ENCODE measurements around the gene NBPF12. TPM values are rescaled to one million over a fixed set of nuclear protein-coding genes. Genes with fewer than 3 reads are reported as not detected.
"Not testable (repeated sequence)": the region's sequence is repeated elsewhere in the genome, so short reads cannot be mapped to it uniquely, and the experiment has no call there.

The NBPF12 gene
- total and polyA plus RNA-seq, 5 donors from 2014 or later: 1.7 to 25.7 (median 2.0) TPM

- H3K4me1 ChIP-seq (ENCODE audit: control insufficient read depth, insufficient read depth, low read length, poor library complexity, severe bottlenecking); H3K9me3 Mint-ChIP-seq; H3K27me3 ChIP-seq (ENCODE audit: control insufficient read depth, insufficient read depth, low read length); ATAC-seq (ENCODE audit: low read depth in 2 of 2); H3K27ac ChIP-seq (ENCODE audit: insufficient read depth, low read length, poor library complexity, severe bottlenecking); DNase-seq; H3K36me3 ChIP-seq (ENCODE audit: control insufficient read depth, insufficient read depth, low read length); H3K27me3 Mint-ChIP-seq; H3K27ac Mint-ChIP-seq; H3K4me3 ChIP-seq (ENCODE audit: low read depth, low read length); H3K4me3 Mint-ChIP-seq; H3K9me3 ChIP-seq (ENCODE audit: control insufficient read depth in 2 of 2, low read length in 2 of 2); H3K4me1 Mint-ChIP-seq; H3K36me3 Mint-ChIP-seq: not testable (repeated sequence)
Observed at GRCh38 chr1:146987502-146987901, 49.4 kb downstream of the NBPF12 start.

- H3K4me1 ChIP-seq (ENCODE audit: control insufficient read depth, insufficient read depth, low read length, poor library complexity, severe bottlenecking); DNase-seq: not testable (repeated sequence)
Observed at GRCh38 chr1:146989455-146989854, 51.3 kb downstream of the NBPF12 start.

GRCh38 chr1:147008495-147008894 is 70.4 kb downstream of the NBPF12 start:
- ATAC-seq (ENCODE audit: low read depth in 2 of 2); H3K4me3 Mint-ChIP-seq: not testable (repeated sequence)
- peaks cover 16% of the 10 kb centered on the region for H3K27me3 Mint-ChIP-seq

More at GRCh38 chr1:146989455-146989854, 51.3 kb downstream of the NBPF12 start:
- H3K4me1 Mint-ChIP-seq; H3K27me3 Mint-ChIP-seq; H3K27ac ChIP-seq (ENCODE audit: insufficient read depth, low read length, poor library complexity, severe bottlenecking); H3K4me3 Mint-ChIP-seq; H3K36me3 Mint-ChIP-seq; H3K27ac Mint-ChIP-seq; H3K27me3 ChIP-seq (ENCODE audit: control insufficient read depth, insufficient read depth, low read length); H3K36me3 ChIP-seq (ENCODE audit: control insufficient read depth, insufficient read depth, low read length); H3K9me3 Mint-ChIP-seq; H3K9me3 ChIP-seq (ENCODE audit: control insufficient read depth in 2 of 2, low read length in 2 of 2); H3K4me3 ChIP-seq (ENCODE audit: low read depth, low read length); ATAC-seq (ENCODE audit: low read depth in 2 of 2): not testable (repeated sequence)

GRCh38 chr1:147026975-147027374 is 88.9 kb downstream of the NBPF12 start:
- H3K27ac Mint-ChIP-seq: not testable (repeated sequence)

More at GRCh38 chr1:147008495-147008894, 70.4 kb downstream of the NBPF12 start:
- peaks cover 0 to 30% (median 9%) of the 10 kb centered on the region in 7 donors for H3K9me3 Mint-ChIP-seq
- H3K27me3 ChIP-seq (ENCODE audit: control insufficient read depth, insufficient read depth, low read length); H3K36me3 Mint-ChIP-seq; H3K4me3 ChIP-seq (ENCODE audit: low read depth, low read length); H3K4me1 ChIP-seq (ENCODE audit: control insufficient read depth, insufficient read depth, low read length, poor library complexity, severe bottlenecking); H3K36me3 ChIP-seq (ENCODE audit: control insufficient read depth, insufficient read depth, low read length); H3K27ac Mint-ChIP-seq; H3K27ac ChIP-seq (ENCODE audit: insufficient read depth, low read length, poor library complexity, severe bottlenecking); H3K9me3 ChIP-seq (ENCODE audit: control insufficient read depth in 2 of 2, low read length in 2 of 2); H3K4me1 Mint-ChIP-seq; DNase-seq: not testable (repeated sequence)

GRCh38 chr1:147030066-147030653 is 92.0 kb downstream of the NBPF12 start:
- H3K36me3 Mint-ChIP-seq: not testable (repeated sequence)
- peaks cover 19% of the 10 kb centered on the region for H3K27me3 Mint-ChIP-seq
- peaks cover 12% of the 10 kb centered on the region for H3K27me3 ChIP-seq (ENCODE audit: control insufficient read depth, insufficient read depth, low read length)

More at GRCh38 chr1:147026975-147027374, 88.9 kb downstream of the NBPF12 start:
- peaks cover 16% of the 10 kb centered on the region for H3K27me3 Mint-ChIP-seq
- H3K9me3 ChIP-seq (ENCODE audit: control insufficient read depth in 2 of 2, low read length in 2 of 2); H3K4me3 Mint-ChIP-seq; ATAC-seq (ENCODE audit: low read depth in 2 of 2); H3K4me3 ChIP-seq (ENCODE audit: low read depth, low read length); DNase-seq; H3K36me3 Mint-ChIP-seq; H3K27ac ChIP-seq (ENCODE audit: insufficient read depth, low read length, poor library complexity, severe bottlenecking); H3K36me3 ChIP-seq (ENCODE audit: control insufficient read depth, insufficient read depth, low read length); H3K4me1 ChIP-seq (ENCODE audit: control insufficient read depth, insufficient read depth, low read length, poor library complexity, severe bottlenecking); H3K9me3 Mint-ChIP-seq; H3K4me1 Mint-ChIP-seq; H3K27me3 ChIP-seq (ENCODE audit: control insufficient read depth, insufficient read depth, low read length): not testable (repeated sequence)

GRCh38 chr1:147039916-147040315 is 101.8 kb downstream of the NBPF12 start:
- Mint-ChIP-seq H3K36me3 (no peaks in the 10 kb centered on the region), H3K4me1 (peaks cover 0 to 5% (median 0%) of the 10 kb centered on the region in 4 donors), H3K27ac (no peak overlapping the region), H3K9me3 (peaks cover 0 to 2% (median 0%) of the 10 kb centered on the region in 7 donors), H3K4me3 (no peak overlapping the region), H3K27me3 (peaks cover 9% of the 10 kb centered on the region)
- H3K4me1 ChIP-seq (ENCODE audit: control insufficient read depth, insufficient read depth, low read length, poor library complexity, severe bottlenecking): no peaks in the 10 kb centered on the region
- H3K27ac ChIP-seq (ENCODE audit: insufficient read depth, low read length, poor library complexity, severe bottlenecking): no peak overlapping the region
- peaks cover 2% of the 10 kb centered on the region for H3K27me3 ChIP-seq (ENCODE audit: control insufficient read depth, insufficient read depth, low read length)
- H3K36me3 ChIP-seq (ENCODE audit: control insufficient read depth, insufficient read depth, low read length): no peaks in the 10 kb centered on the region
- no peak for ATAC-seq (ENCODE audit: low read depth in 2 of 2)
- no peaks in the 10 kb centered on the region for H3K9me3 ChIP-seq (ENCODE audit: control insufficient read depth in 2 of 2, low read length in 2 of 2)
- no peak for DNase-seq
- H3K4me3 ChIP-seq (ENCODE audit: low read depth, low read length): no peak overlapping the region

More at GRCh38 chr1:147030066-147030653, 92.0 kb downstream of the NBPF12 start:
- not testable (repeated sequence) for H3K4me1 ChIP-seq (ENCODE audit: control insufficient read depth, insufficient read depth, low read length, poor library complexity, severe bottlenecking); H3K4me1 Mint-ChIP-seq; H3K4me3 ChIP-seq (ENCODE audit: low read depth, low read length); H3K27ac ChIP-seq (ENCODE audit: insufficient read depth, low read length, poor library complexity, severe bottlenecking); H3K4me3 Mint-ChIP-seq; H3K9me3 Mint-ChIP-seq; H3K27ac Mint-ChIP-seq; H3K9me3 ChIP-seq (ENCODE audit: control insufficient read depth in 2 of 2, low read length in 2 of 2); DNase-seq; H3K36me3 ChIP-seq (ENCODE audit: control insufficient read depth, insufficient read depth, low read length); ATAC-seq (ENCODE audit: low read depth in 2 of 2)

- H3K27ac ChIP-seq (ENCODE audit: insufficient read depth, low read length, poor library complexity, severe bottlenecking): not testable (repeated sequence)
Observed at GRCh38 chr1:147042891-147043290, 104.8 kb downstream of the NBPF12 start.

GRCh38 chr1:147044511-147044910 is 106.4 kb downstream of the NBPF12 start:
- ATAC-seq (ENCODE audit: low read depth in 2 of 2); H3K36me3 ChIP-seq (ENCODE audit: control insufficient read depth, insufficient read depth, low read length); H3K4me3 ChIP-seq (ENCODE audit: low read depth, low read length); H3K27me3 ChIP-seq (ENCODE audit: control insufficient read depth, insufficient read depth, low read length); DNase-seq; H3K27ac ChIP-seq (ENCODE audit: insufficient read depth, low read length, poor library complexity, severe bottlenecking); H3K9me3 ChIP-seq (ENCODE audit: control insufficient read depth in 2 of 2, low read length in 2 of 2); H3K27me3 Mint-ChIP-seq; H3K27ac Mint-ChIP-seq; H3K4me3 Mint-ChIP-seq; H3K36me3 Mint-ChIP-seq; H3K4me1 ChIP-seq (ENCODE audit: control insufficient read depth, insufficient read depth, low read length, poor library complexity, severe bottlenecking); H3K9me3 Mint-ChIP-seq: not testable (repeated sequence)
- H3K4me1 Mint-ChIP-seq: peaks cover 0 to 17% (median 15%) of the 10 kb centered on the region in 4 donors

More at GRCh38 chr1:147042891-147043290, 104.8 kb downstream of the NBPF12 start:
- Mint-ChIP-seq H3K27ac (peak overlapping the region in 1 of 3 donors; percentile 2), H3K4me1 (peaks cover 0 to 17% (median 15%) of the 10 kb centered on the region in 4 donors), H3K4me3 (peak overlapping the region in 1 of 4 donors; percentile 17)
- DNase-seq; ATAC-seq (ENCODE audit: low read depth in 2 of 2); H3K36me3 ChIP-seq (ENCODE audit: control insufficient read depth, insufficient read depth, low read length); H3K36me3 Mint-ChIP-seq; H3K27me3 ChIP-seq (ENCODE audit: control insufficient read depth, insufficient read depth, low read length); H3K9me3 Mint-ChIP-seq; H3K4me1 ChIP-seq (ENCODE audit: control insufficient read depth, insufficient read depth, low read length, poor library complexity, severe bottlenecking); H3K4me3 ChIP-seq (ENCODE audit: low read depth, low read length); H3K9me3 ChIP-seq (ENCODE audit: control insufficient read depth in 2 of 2, low read length in 2 of 2); H3K27me3 Mint-ChIP-seq: not testable (repeated sequence)
